Activated CD8-positive, alpha-beta T cell treated with anti-CD3 and anti-CD28 coated beads, Interleukin-2, amount 10 ng/mL, durations not matched to agents 7 days and 5 days (primary cell): ENCODE data around the gene UFSP1. TPM values are rescaled to one million over a fixed set of nuclear protein-coding genes. Genes with fewer than 3 reads are reported as not detected.

Experiments
- ATAC-seq: fragments of 150-1000 bp; cut with Tn5 transposase; one replicate; pipeline ENCODE4 v1.10.0; 2021; ENCODE audit warnings: moderate library complexity
- CTCF ChIA-PET: fragments of 350-600 bp; sonication (Branson Sonifier 250); formaldehyde crosslinking; loops from one replicate; lab custom pipeline; 2021; ENCODE audit warnings: antibody characterized with exemption; lab: Charles Lee
- POLR2A ChIA-PET: fragments of 350-600 bp; sonication (Branson Sonifier 250); formaldehyde crosslinking; loops from one replicate; lab custom pipeline; 2021; ENCODE audit warnings: antibody characterized with exemption; lab: Charles Lee
- DNase-seq: peaks from one replicate; pipeline ENCODE4 v3.0.0-alpha.2; 2020
- H3K27ac Mint-ChIP-seq: one replicate; pipeline ENCODE4 v1.8.0; 2021; ENCODE audit warnings: mild to moderate bottlenecking, mixed read lengths
- H3K27me3 Mint-ChIP-seq: one replicate; pipeline ENCODE4 v1.8.0; 2021; ENCODE audit warnings: low read depth, mixed read lengths
- H3K36me3 Mint-ChIP-seq: one replicate; pipeline ENCODE4 v1.8.0; 2021; ENCODE audit warnings: low read depth, mixed read lengths
- H3K4me1 Mint-ChIP-seq: one replicate; pipeline ENCODE4 v1.8.0; 2021; ENCODE audit warnings: low read depth, mixed read lengths
- H3K4me3 Mint-ChIP-seq: one replicate; pipeline ENCODE4 v1.8.0; 2021; ENCODE audit warnings: mild to moderate bottlenecking, mixed read lengths
- H3K9me3 Mint-ChIP-seq: one replicate; pipeline ENCODE4 v1.8.0; 2022; ENCODE audit warnings: mixed read lengths; ENCODE audit not compliant: insufficient read depth
- total RNA-seq, 2 experiments: library from RNA; stranded (reverse); gene quantifications; one replicate each; pipeline ENCODE4 v1.2.3, GENCODE V29; 2021

Gene UFSP1
- total RNA-seq, 2 experiments from 2014 or later, result 2.0 to 3.7 TPM

DNA sequence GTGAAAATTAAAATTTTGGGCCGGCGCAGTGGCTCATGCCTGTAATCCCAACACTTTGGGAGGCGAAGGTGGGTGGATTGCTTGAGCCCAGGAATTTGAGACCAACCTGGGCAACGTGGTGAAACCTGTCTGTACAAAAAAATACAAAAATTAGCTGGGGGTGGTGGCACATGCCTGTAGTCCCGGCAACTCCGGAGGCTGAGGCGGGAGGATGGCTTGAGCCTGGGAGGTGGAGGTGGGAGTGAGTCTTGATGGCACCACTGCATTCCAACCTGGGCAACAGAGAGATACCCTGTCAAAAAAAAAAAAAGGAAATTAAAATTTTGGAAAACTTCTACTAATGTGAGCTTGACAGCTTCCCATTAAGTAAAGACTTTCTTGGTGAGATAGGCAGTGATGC lies 11.5 kb downstream of the UFSP1 start:
- DNase-seq, result no peak
- Mint-ChIP-seq H3K36me3 (peaks cover 76% of the 10 kb centered on the region), H3K4me1 (peaks cover 70% of the 10 kb centered on the region), H3K27me3 (no peaks in the 10 kb centered on the region), H3K4me3 (peak overlapping the region; percentile 28), H3K9me3 (no peaks in the 10 kb centered on the region), H3K27ac (no peak overlapping the region)
- ATAC-seq, result no peak
- ChIA-PET CTCF (interaction anchor here (1.6 kb wide), 1 partner anchor 12 kb away, joined by 6 read pairs; the partner anchor contains the start of gene UFSP1), POLR2A (interaction anchor here (6.6 kb wide), 1 partner anchor 10 kb away, joined by 115 read pairs; the partner anchor contains the start of gene UFSP1)

GRCh38 chr7:100875356-100875751 lies 14.2 kb downstream of the UFSP1 start:
- ATAC-seq, result peak; percentile 38
- peak; percentile 54 for DNase-seq
- peak overlapping the region; percentile 99 for H3K4me3 Mint-ChIP-seq
- peaks cover 59% of the 10 kb centered on the region for H3K4me1 Mint-ChIP-seq
- peaks cover 75% of the 10 kb centered on the region for H3K36me3 Mint-ChIP-seq
- no peaks in the 10 kb centered on the region for H3K27me3 Mint-ChIP-seq
- H3K9me3 Mint-ChIP-seq, result no peaks in the 10 kb centered on the region
- ChIA-PET POLR2A (interaction anchor here (0.5 to 6.6 kb wide), 24 partner anchors 8 to 446 kb away, joined by 3 to 115 read pairs (median 3); partner anchors contain the start of genes FBXO24, MEPCE, PLOD3 and POP7), CTCF (interaction anchor here (0.6 to 2.7 kb wide), 7 partner anchors 12 to 183 kb away, joined by 3 to 15 read pairs (median 4); partner anchors contain the start of genes POP7, SLC12A9 and UFSP1)
- H3K27ac Mint-ChIP-seq, result peak overlapping the region; percentile 99

GRCh38 chr7:100874577-100875355 lies 14.7 kb downstream of the UFSP1 start, which contains the start of gene SRRT:
Gene SRRT, plus strand, starts transcription at chr7:100875103. Its CDS starts 488 bp downstream, at chr7:100875591.
- ATAC-seq (peak; percentile 93), DNase-seq (peak; percentile 99)
- peaks cover 55% of the 10 kb centered on the region for H3K4me1 Mint-ChIP-seq
- peak within 1 kb of the TSS; percentile 99 for H3K27ac Mint-ChIP-seq
- peak within 1 kb of the TSS; percentile 99 for H3K4me3 Mint-ChIP-seq
- H3K36me3 Mint-ChIP-seq, result peaks cover 71% of the 10 kb centered on the region
- ChIA-PET POLR2A (interaction anchor here (0.5 to 6.6 kb wide), 28 partner anchors 8 to 1433 kb away, joined by 3 to 115 read pairs (median 3); partner anchors contain the start of genes FBXO24, MEPCE, PLOD3 and POP7), CTCF (interaction anchor here (0.6 to 2.7 kb wide), 6 partner anchors 12 to 183 kb away, joined by 3 to 15 read pairs (median 4); partner anchors contain the start of genes SLC12A9 and UFSP1)
- no peaks in the 10 kb centered on the region for H3K9me3 Mint-ChIP-seq
- H3K27me3 Mint-ChIP-seq, result no peaks in the 10 kb centered on the region

DNA sequence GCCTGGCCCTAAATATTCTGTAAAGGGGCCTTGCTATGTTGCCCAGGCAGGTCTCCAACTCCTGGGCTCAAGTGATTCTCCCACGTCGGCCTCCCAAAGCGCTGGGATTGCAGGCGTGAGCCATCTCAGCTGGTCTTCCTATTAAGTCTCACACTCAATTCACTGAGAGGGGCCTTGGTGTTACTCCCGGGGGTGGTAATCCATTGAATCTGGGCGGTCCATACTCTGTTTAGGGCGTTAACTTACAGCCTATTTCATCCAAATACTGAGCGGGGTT lies 15.3 kb downstream of the UFSP1 start:
- H3K36me3 Mint-ChIP-seq, result peaks cover 67% of the 10 kb centered on the region
- ChIA-PET CTCF (interaction anchor here (2.7 kb wide), 1 partner anchor 13 kb away, joined by 15 read pairs; no protein-coding TSS in a partner anchor), POLR2A (interaction anchor here (0.9 to 6.6 kb wide), 5 partner anchors 11 to 1315 kb away, joined by 3 to 115 read pairs (median 6); partner anchors contain the start of genes POP7, TRIM56 and UFSP1)
- peak overlapping the region; percentile 99 for H3K27ac Mint-ChIP-seq
- peak overlapping the region; percentile 99 for H3K4me3 Mint-ChIP-seq
- H3K4me1 Mint-ChIP-seq, result peaks cover 50% of the 10 kb centered on the region
- no peaks in the 10 kb centered on the region for H3K9me3 Mint-ChIP-seq
- peak; percentile 1 for ATAC-seq
- DNase-seq, result no peak
- no peaks in the 10 kb centered on the region for H3K27me3 Mint-ChIP-seq

- Mint-ChIP-seq H3K36me3 (peaks cover 62% of the 10 kb centered on the region), H3K27me3 (no peaks in the 10 kb centered on the region), H3K9me3 (no peaks in the 10 kb centered on the region), H3K4me3 (peak overlapping the region; percentile 99), H3K27ac (peak overlapping the region; percentile 99), H3K4me1 (peaks cover 45% of the 10 kb centered on the region)
- CTCF ChIA-PET, result interaction anchor here (0.6 to 2.7 kb wide), 2 partner anchors 13 to 169 kb away, joined by 5 to 15 read pairs; no protein-coding TSS in a partner anchor
- ATAC-seq, result no peak
- DNase-seq, result no peak
- POLR2A ChIA-PET, result interaction anchor here (0.7 to 6.6 kb wide), 6 partner anchors 10 to 1315 kb away, joined by 3 to 115 read pairs (median 6); partner anchors contain the start of genes POP7, TRIM56 and UFSP1
Measured at GRCh38 chr7:100873599-100874299, 15.8 kb downstream of the UFSP1 start.

DNA sequence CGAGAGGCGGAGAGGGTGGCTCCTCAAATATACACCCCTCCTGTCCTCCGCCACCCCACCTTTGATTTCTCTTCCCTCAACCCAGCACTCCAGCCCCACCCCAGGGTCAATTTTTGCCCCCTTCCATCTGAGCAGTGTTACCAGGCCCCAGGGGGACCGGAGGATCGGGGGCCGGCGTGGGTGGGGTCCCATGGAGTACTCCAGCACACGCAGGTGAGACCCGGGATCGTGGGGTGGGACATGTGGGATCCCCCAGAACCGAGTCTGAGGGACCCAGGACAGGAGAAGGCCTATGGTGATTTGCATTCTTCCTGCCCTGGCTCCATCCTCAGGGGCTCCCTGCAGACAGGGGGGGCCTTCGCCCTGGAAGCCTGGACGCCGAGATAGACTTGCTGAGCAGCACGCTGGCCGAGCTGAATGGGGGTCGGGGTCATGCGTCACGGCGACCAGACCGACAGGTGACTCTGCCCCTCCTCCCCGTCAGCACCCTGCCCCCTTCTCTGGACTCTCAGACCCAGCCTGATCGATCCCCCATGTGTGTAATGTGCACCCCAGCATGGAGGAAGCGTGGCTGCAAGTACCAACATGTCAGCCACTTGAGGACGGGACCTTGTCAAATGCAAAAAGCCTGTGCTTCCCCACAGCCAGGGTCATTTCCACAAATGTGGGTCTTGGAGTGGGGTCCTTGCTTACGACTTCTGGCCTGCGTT lies 21.6 kb downstream of the UFSP1 start:
- CTCF ChIA-PET, result interaction anchor here (1.0 kb wide), 1 partner anchor 162 kb away, joined by 3 read pairs; the partner anchor contains the start of gene POP7
- Mint-ChIP-seq H3K4me1 (peaks cover 21% of the 10 kb centered on the region), H3K27ac (peak overlapping the region; percentile 88), H3K9me3 (no peaks in the 10 kb centered on the region), H3K4me3 (peak overlapping the region; percentile 89), H3K27me3 (no peaks in the 10 kb centered on the region), H3K36me3 (peaks cover 32% of the 10 kb centered on the region)
- POLR2A ChIA-PET, result no interaction called here
- peak; percentile 8 for ATAC-seq
- no peak for DNase-seq

DNA sequence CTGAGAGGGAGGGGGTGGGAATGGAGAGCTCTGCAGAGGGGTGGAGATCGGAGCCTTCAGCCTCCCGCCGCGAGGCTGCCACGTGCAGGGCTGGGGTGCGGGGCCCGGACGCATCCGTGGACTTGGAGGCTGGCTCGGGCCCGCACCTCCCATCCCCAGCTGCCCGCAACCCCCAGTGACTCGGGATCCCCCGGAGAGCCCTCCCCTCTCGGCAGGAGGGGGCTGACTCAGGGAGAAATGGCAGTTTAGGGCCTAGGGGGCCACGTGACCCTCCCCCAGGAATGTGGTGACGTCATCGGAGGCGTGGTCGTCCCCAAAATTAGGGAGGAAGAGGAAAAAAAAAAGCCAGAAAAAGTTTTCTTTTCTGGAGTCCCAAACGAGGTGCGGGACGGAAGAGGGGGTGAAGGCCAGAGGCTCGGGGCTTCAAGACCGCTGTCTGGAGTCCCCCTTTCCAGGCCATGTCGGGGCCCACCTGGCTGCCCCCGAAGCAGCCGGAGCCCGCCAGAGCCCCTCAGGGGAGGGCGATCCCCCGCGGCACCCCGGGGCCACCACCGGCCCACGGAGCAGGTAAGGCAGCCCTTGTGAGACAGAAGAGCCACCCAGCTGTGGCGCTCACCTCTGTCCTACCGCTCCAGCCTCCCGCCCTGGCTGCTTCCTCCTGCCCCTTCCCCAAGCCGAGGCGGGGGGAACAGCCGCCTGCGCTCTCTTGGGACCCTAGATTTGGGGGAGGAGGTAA lies 22.3 kb downstream of the UFSP1 start, which contains the start of gene TRIP6:
Gene TRIP6 (plus strand): TSS at position 348 of the 736 bp plus-strand sequence. CDS start 111 bp downstream, at position 459.
- ChIA-PET POLR2A (interaction anchor here (1.0 to 1.1 kb wide), 2 partner anchors 8 to 241 kb away, joined by 3 to 4 read pairs; partner anchors contain the start of gene SRRT), CTCF (interaction anchor here (1.0 kb wide), 1 partner anchor 161 kb away, joined by 3 read pairs; the partner anchor contains the start of gene POP7)

DNA sequence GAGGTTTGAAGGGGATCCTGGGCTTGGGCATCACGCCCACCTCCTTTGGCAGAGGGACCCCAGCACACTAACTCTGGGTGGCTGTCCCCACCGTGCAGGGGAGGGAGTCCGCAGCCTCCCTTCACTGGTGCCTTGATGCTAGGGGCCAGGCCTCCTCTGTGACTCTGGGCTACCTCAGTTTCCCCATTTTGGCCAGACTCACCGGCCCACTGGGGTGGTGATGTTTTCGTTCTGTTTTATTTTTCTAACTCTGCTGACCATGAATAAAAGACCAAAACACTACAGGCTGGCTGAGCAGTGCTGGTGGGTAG lies 22.8 kb downstream of the UFSP1 start:
- DNase-seq (no peak), ATAC-seq (no peak)
- Mint-ChIP-seq H3K36me3 (peaks cover 34% of the 10 kb centered on the region), H3K9me3 (no peaks in the 10 kb centered on the region), H3K27me3 (no peaks in the 10 kb centered on the region), H3K4me1 (peaks cover 21% of the 10 kb centered on the region), H3K4me3 (peak overlapping the region; percentile 89), H3K27ac (peak overlapping the region; percentile 94)
- POLR2A ChIA-PET, result interaction anchor here (1.0 to 1.1 kb wide), 2 partner anchors 8 to 240 kb away, joined by 3 to 4 read pairs; partner anchors contain the start of gene SRRT
- CTCF ChIA-PET, result no interaction called here

More for the DNA sequence above, 22.3 kb downstream of the UFSP1 start, which contains the start of gene TRIP6:
- Mint-ChIP-seq H3K4me1 (peaks cover 21% of the 10 kb centered on the region), H3K27ac (peak within 1 kb of the TSS; percentile 94), H3K4me3 (peak within 1 kb of the TSS; percentile 89), H3K9me3 (no peaks in the 10 kb centered on the region), H3K36me3 (peaks cover 34% of the 10 kb centered on the region), H3K27me3 (no peaks in the 10 kb centered on the region)
- ATAC-seq, result peak; percentile 69
- peak; percentile 63 for DNase-seq

GRCh38 chr7:100865938-100866728 lies 23.4 kb downstream of the UFSP1 start:
- H3K27me3 Mint-ChIP-seq, result no peaks in the 10 kb centered on the region
- H3K36me3 Mint-ChIP-seq, result peaks cover 28% of the 10 kb centered on the region
- CTCF ChIA-PET, result interaction anchor here (1.7 kb wide), 1 partner anchor 160 kb away, joined by 4 read pairs; the partner anchor contains the start of gene POP7
- peak; percentile 29 for ATAC-seq
- no peaks in the 10 kb centered on the region for H3K9me3 Mint-ChIP-seq
- POLR2A ChIA-PET, result interaction anchor here (1.0 to 1.1 kb wide), 2 partner anchors 9 to 240 kb away, joined by 3 to 4 read pairs; partner anchors contain the start of gene SRRT
- no peak for DNase-seq
- peak overlapping the region; percentile 94 for H3K27ac Mint-ChIP-seq
- peak overlapping the region; percentile 89 for H3K4me3 Mint-ChIP-seq
- H3K4me1 Mint-ChIP-seq, result peaks cover 21% of the 10 kb centered on the region
